B cell (primary cell): ENCODE measurements around the gene FAM118B. TPM values are rescaled to one million over a fixed set of nuclear protein-coding genes. Genes with fewer than 3 reads are reported as not detected.

ENCODE experiments used
- ATAC-seq: fragments of 200-7000 bp; cut with Tn5 transposase; one replicate; pipeline ENCODE4 v1.10.0; 2021; ENCODE audit warnings: low read depth, mild to moderate bottlenecking, moderate number of reproducible peaks, moderate library complexity
- CTCF ChIA-PET: fragments of 350-600 bp; sonication (Branson Sonifier 250); formaldehyde crosslinking; loops from one replicate; lab custom pipeline; 2021; ENCODE audit warnings: antibody characterized with exemption, inconsistent platforms; lab: Charles Lee
- POLR2A ChIA-PET: fragments of 350-600 bp; sonication (Branson Sonifier 250); formaldehyde crosslinking; loops from one replicate; lab custom pipeline; 2021; ENCODE audit warnings: antibody characterized with exemption; lab: Charles Lee
- DNase-seq: peaks from one replicate; pipeline ENCODE4 v3.0.0; 2013
- H2AFZ ChIP-seq: 2 replicates; pipeline ENCODE4 v1.6.1; 2012; ENCODE audit warnings: mild to moderate bottlenecking, low read depth, low read length; ENCODE audit not compliant: insufficient read depth, poor library complexity, severe bottlenecking
- H3K27ac ChIP-seq, 2 donors: 1 replicate in 1 of 2; 2 replicates in 1 of 2; pipeline ENCODE4 v1.5.1; 2012 to 2013; ENCODE audit warnings: low read length in 2 of 2, mild to moderate bottlenecking in 2 of 2, moderate library complexity in 1 of 2
- H3K27me3 ChIP-seq, 4 experiments: fragments of 200-600 bp in 1 of 4; sonication (generic) in 1 of 4; replicated peaks in 1 of 4; 1 replicate in 2 of 4; 2 replicates in 2 of 4; pipeline versions ENCODE4 v1.6.1 to v1.7.0; 2013 to 2016; ENCODE audit warnings: low read length in 3 of 4, mild to moderate bottlenecking in 2 of 4, mixed read lengths in 1 of 4, moderate library complexity in 1 of 4; ENCODE audit not compliant: insufficient read depth in 4 of 4, control insufficient read depth in 3 of 4; ENCODE audit errors: control extremely low read depth in 1 of 4
- H3K36me3 ChIP-seq, 2 experiments: replicated peaks in 1 of 2; 1 replicate in 1 of 2; 2 replicates in 1 of 2; pipeline versions ENCODE4 v1.6.1 to v1.7.1; 2013; ENCODE audit warnings: low read length in 1 of 2; ENCODE audit not compliant: insufficient read depth in 2 of 2, control insufficient read depth in 1 of 2; ENCODE audit errors: control extremely low read depth in 1 of 2, extremely low read depth in 1 of 2
- H3K4me1 ChIP-seq, 2 donors: fragments of 200-600 bp in 1 of 2; sonication (generic) in 1 of 2; 1 replicate in 1 of 2; 2 replicates in 1 of 2; pipeline versions ENCODE4 v1.5.1 to v1.6.1; 2013 to 2017; ENCODE audit warnings: low read length in 2 of 2; ENCODE audit not compliant: control insufficient read depth in 2 of 2, insufficient read depth in 2 of 2
- H3K4me2 ChIP-seq: replicated peaks from 2 replicates; pipeline ENCODE3; 2012; ENCODE audit warnings: mild to moderate bottlenecking, low read depth, low read length; ENCODE audit not compliant: poor library complexity, severe bottlenecking
- H3K4me3 ChIP-seq, 5 experiments: fragments of 200-600 bp in 1 of 5; sonication (generic) in 1 of 5; 1 replicate in 3 of 5; 2 replicates in 2 of 5; pipeline versions ENCODE4 v1.5.1 to v1.7.0; 2011 to 2016; ENCODE audit warnings: low read length in 4 of 5, mild to moderate bottlenecking in 4 of 5, low read depth in 2 of 5, control low read depth in 1 of 5, moderate library complexity in 1 of 5; ENCODE audit not compliant: insufficient read depth in 1 of 5; ENCODE audit errors: control extremely low read depth in 1 of 5, extremely low read depth in 1 of 5
- H3K79me2 ChIP-seq: fragments of 200-600 bp; sonication (generic); one replicate; pipeline ENCODE4 v1.6.0; 2016; ENCODE audit warnings: low read length; ENCODE audit not compliant: control insufficient read depth, insufficient read depth
- H3K9ac ChIP-seq: fragments of 200-600 bp; sonication (generic); 2 replicates; pipeline ENCODE4 v1.6.1; 2017; ENCODE audit warnings: mild to moderate bottlenecking, low read length, moderate library complexity
- H3K9me3 ChIP-seq, 3 donors: one replicate each; pipeline versions ENCODE4 v1.6.1 to v1.7.1; 2013; ENCODE audit warnings: low read length in 2 of 3; ENCODE audit not compliant: control insufficient read depth in 2 of 3, insufficient read depth in 1 of 3; ENCODE audit errors: control extremely low read depth in 1 of 3
- H4K20me1 ChIP-seq: 2 replicates; pipeline ENCODE4 v1.6.0; 2012; ENCODE audit warnings: mild to moderate bottlenecking, low read length; ENCODE audit not compliant: insufficient read depth, control insufficient read depth, poor library complexity, severe bottlenecking
- H3K27ac Mint-ChIP-seq: one replicate; pipeline ENCODE4 v1.8.0; 2021; ENCODE audit warnings: mixed read lengths
- H3K27me3 Mint-ChIP-seq: one replicate; pipeline ENCODE4 v1.8.0; 2021; ENCODE audit warnings: mixed read lengths
- H3K4me1 Mint-ChIP-seq: one replicate; pipeline ENCODE4 v1.8.0; 2021; ENCODE audit warnings: mixed read lengths
- H3K4me3 Mint-ChIP-seq: one replicate; pipeline ENCODE4 v1.8.0; 2021; ENCODE audit warnings: mixed read lengths
- H3K9me3 Mint-ChIP-seq: one replicate; pipeline ENCODE4 v1.8.0; 2022; ENCODE audit warnings: mixed read lengths; ENCODE audit not compliant: insufficient read depth
- EZH2 ChIP-seq: IDR thresholded peaks from 2 replicates; pipeline ENCODE4 v1.6.1; 2012; ENCODE audit warnings: borderline replicate concordance, low read depth, mild to moderate bottlenecking, moderate library complexity, low read length; ENCODE audit not compliant: insufficient read depth, poor library complexity, severe bottlenecking
- WGBS: methylation state at CpG from one replicate; pipeline ENCODE4 v1.1.5; 2013; ENCODE audit warnings: missing lambda C conversion rate; ENCODE audit not compliant: insufficient coverage; 5-methylcytosine and 5-hydroxymethylcytosine counted together
- intact Hi-C: fragments of 100-400 bp; cut with micrococcal nuclease; formaldehyde crosslinking; loops from one replicate; pipeline ENCODE4 v1.10.0; 2022
- polyA plus RNA-seq: library from polyadenylated mRNA; depleted of rRNA; stranded (reverse); fragments of >200 nt; gene quantifications from 2 replicates; pipeline ENCODE4 v1.2.3, GENCODE V29; 2012
- total RNA-seq, 2 donors: library from RNA; stranded (reverse); fragments of 120-200 nt in 1 of 2; gene quantifications; 1 replicate in 1 of 2; 2 replicates in 1 of 2; pipeline versions ENCODE4 v1.2.3 to v1.2.4, GENCODE V29; 2013 to 2022
- TF ChIP-seq, protein P1 (sequence below): fragments of 200-600 bp; IDR thresholded peaks from one replicate; pipeline ENCODE4 v1.8.0; 2022; ENCODE audit warnings: antibody characterized with exemption, mild to moderate bottlenecking

Gene FAM118B
- total and polyA plus RNA-seq, 2 donors (not counting 1 experiment from before 2014, with no cell fraction given): 7.3 to 14.1 TPM

DNA sequence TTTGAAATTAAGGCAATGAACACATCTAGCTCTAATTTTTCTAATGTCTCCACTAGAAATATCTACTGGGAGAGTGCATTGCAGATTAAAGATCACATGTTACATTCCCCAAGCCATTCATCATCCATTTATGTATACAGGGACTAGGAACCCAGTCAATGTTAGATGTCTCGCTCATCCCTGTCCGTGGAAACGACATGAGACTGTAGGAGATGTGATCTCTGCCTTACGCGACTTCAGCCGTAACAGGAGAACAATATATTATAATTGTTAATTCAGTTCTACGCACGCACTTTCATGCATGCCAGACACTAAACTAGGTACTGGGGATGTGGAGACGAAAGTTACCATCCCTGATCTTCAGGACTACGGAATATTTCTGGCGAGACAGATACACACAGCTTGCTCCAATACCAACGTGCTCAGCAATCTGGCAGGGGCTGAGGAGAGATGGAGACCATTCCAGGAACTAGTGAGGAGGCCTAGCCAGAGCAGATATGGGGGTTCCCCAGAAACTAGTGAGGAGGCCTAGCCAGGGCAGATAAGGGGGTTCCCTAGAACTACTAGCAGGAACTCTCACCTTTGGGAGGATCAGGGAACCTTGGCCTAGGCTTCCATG is 93.0 kb downstream of the FAM118B start:
- Histone ChIP-seq H3K4me1 (peaks cover 11 to 33% of the 10 kb centered on the region in 2 donors), H3K4me2 (peak overlapping the region; percentile 96), H2AFZ (peak overlapping the region; percentile 99), H3K9me3 (no peaks in the 10 kb centered on the region), H3K4me3 (peak overlapping the region; percentile 60 to 99 (median 97)), H3K79me2 (peaks cover 36% of the 10 kb centered on the region), H3K27me3 (no peaks in the 10 kb centered on the region), H3K27ac (peak overlapping the region; percentile 82 to 90), H4K20me1 (no peaks in the 10 kb centered on the region), H3K9ac (peak overlapping the region; percentile 97), H3K36me3 (peaks cover 2 to 12% of the 10 kb centered on the region in 2 experiments)
- peak overlapping the region; percentile 88 for H3K4me3 Mint-ChIP-seq
- intact Hi-C loops: loop anchor here (1.0 to 10.0 kb wide), 3 partner anchors 35 to 93 kb away; partner anchors contain the start of genes FAM118B, FOXRED1, RPUSD4 and ST3GAL4
- CTCF ChIA-PET: interaction anchor here (0.6 to 1.2 kb wide), 3 partner anchors 9 to 21 kb away, joined by 3 read pairs; no protein-coding TSS in a partner anchor
- no peaks in the 10 kb centered on the region for H3K9me3 Mint-ChIP-seq
- H3K27ac Mint-ChIP-seq: peak overlapping the region; percentile 94
- POLR2A ChIA-PET: interaction anchor here (0.6 to 1.1 kb wide), 4 partner anchors 19 to 36 kb away, joined by 3 to 12 read pairs (median 6); partner anchors contain the start of genes FOXRED1, SRPRA and TIRAP
- H3K4me1 Mint-ChIP-seq: peaks cover 35% of the 10 kb centered on the region
- TF ChIP-seq EZH2: no peak
- TF ChIP-seq, protein P1, sequence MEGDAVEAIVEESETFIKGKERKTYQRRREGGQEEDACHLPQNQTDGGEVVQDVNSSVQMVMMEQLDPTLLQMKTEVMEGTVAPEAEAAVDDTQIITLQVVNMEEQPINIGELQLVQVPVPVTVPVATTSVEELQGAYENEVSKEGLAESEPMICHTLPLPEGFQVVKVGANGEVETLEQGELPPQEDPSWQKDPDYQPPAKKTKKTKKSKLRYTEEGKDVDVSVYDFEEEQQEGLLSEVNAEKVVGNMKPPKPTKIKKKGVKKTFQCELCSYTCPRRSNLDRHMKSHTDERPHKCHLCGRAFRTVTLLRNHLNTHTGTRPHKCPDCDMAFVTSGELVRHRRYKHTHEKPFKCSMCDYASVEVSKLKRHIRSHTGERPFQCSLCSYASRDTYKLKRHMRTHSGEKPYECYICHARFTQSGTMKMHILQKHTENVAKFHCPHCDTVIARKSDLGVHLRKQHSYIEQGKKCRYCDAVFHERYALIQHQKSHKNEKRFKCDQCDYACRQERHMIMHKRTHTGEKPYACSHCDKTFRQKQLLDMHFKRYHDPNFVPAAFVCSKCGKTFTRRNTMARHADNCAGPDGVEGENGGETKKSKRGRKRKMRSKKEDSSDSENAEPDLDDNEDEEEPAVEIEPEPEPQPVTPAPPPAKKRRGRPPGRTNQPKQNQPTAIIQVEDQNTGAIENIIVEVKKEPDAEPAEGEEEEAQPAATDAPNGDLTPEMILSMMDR: no peak
- DNase-seq (peak; percentile 40), ATAC-seq (no peak)
- H3K27me3 Mint-ChIP-seq: no peaks in the 10 kb centered on the region
- WGBS: 84% methylated on average over 6 of the region's 12 CpGs

DNA sequence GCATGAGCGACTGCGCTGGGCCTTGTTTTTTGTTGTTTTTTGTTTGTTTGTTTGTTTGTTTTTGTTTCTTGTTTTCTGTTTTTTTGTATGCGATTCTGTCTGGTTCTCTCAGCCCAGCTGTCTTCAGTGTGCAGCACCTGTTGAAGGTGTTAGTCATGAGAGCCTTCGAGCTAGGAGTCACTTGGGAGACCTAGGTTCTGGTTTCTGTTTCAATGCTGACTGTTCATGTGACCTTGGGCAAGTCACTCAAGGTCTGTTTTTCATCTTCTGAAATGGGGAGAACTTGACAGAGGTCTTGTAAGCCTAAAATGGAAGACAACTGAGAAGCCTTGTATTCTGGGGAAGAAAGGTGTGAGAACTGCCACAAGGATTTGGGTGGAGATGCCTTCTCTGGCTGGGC is 94.1 kb downstream of the FAM118B start:
- peaks cover 11 to 37% of the 10 kb centered on the region in 2 donors for H3K4me1 ChIP-seq
- H3K4me3 ChIP-seq: no peak overlapping the region
- no peak overlapping the region for H2AFZ ChIP-seq
- peaks cover 2 to 19% of the 10 kb centered on the region in 2 experiments for H3K36me3 ChIP-seq
- peaks cover 6% of the 10 kb centered on the region for H4K20me1 ChIP-seq
- H3K27me3 ChIP-seq: no peaks in the 10 kb centered on the region
- no peak overlapping the region for H3K27ac ChIP-seq
- peak overlapping the region; percentile 74 for H3K4me3 Mint-ChIP-seq
- DNase-seq (peak; percentile 49), ATAC-seq (no peak)
- no peak for TF ChIP-seq EZH2
- TF ChIP-seq, protein P1: no peak
- H3K9me3 ChIP-seq: no peaks in the 10 kb centered on the region
- intact Hi-C loops: loop anchor here (10.0 kb wide), 1 partner anchor 49 kb away; the partner anchor contains the start of gene ST3GAL4
- no peak overlapping the region for H3K9ac ChIP-seq
- peak overlapping the region; percentile 61 for H3K27ac Mint-ChIP-seq
- peaks cover 40% of the 10 kb centered on the region for H3K4me1 Mint-ChIP-seq
- no peaks in the 10 kb centered on the region for H3K9me3 Mint-ChIP-seq
- H3K4me2 ChIP-seq: peak overlapping the region; percentile 13
- 67% methylated on average over 4 of the region's 4 CpGs for WGBS
- H3K27me3 Mint-ChIP-seq: no peaks in the 10 kb centered on the region
- peaks cover 44% of the 10 kb centered on the region for H3K79me2 ChIP-seq
- CTCF ChIA-PET: interaction anchor here (0.7 to 2.6 kb wide), 2 partner anchors 175 to 1468 kb away, joined by 4 to 12 read pairs; no protein-coding TSS in a partner anchor
- POLR2A ChIA-PET: no interaction called here
